Measurements from ENCODE around the gene ST6GALNAC5. TPM values are rescaled to one million over a fixed set of nuclear protein-coding genes. Genes with fewer than 3 reads are reported as not detected.

The ST6GALNAC5 gene
- total and polyA plus RNA-seq, 10 of the 15 experiments (the other 5 are each of a cell fraction or from before 2014, with no cell fraction given), result under 0.01 to 1.8 (median 0.07) TPM; not detected in 6

DNA sequence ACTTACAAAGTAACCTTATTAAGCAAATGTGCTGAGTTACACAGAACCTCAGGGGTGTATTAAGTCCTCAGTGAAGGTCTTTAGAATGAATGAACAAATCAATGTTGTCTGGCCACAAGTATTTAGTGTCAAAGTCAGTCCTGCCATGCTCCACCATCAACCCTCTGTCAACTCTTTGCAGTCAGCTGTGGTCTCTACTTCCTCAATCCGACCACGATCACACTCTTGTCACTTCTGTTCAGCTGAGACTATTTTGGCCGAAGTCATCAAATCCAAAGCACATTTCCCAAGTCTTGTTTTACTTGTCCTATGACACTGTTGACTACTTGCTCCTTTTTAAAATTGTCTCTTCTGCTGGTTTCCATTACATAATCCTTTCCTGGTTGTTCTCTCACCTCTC, 173.5 kb downstream of the ST6GALNAC5 start:
- intact Hi-C loops (cut with micrococcal nuclease; ENCODE audit: unreplicated experiment), result no loop called here
- Histone ChIP-seq H2AFZ (ENCODE audit: control insufficient read depth, low read depth, low read length) (no peak overlapping the region), H4K20me1 (ENCODE audit: control insufficient read depth, insufficient read depth) (no peaks in the 10 kb centered on the region), H3K36me3 (ENCODE audit: control insufficient read depth in 2 of 2, insufficient read depth in 2 of 2, low read length in 1 of 2) (no peaks in the 10 kb centered on the region), H3K9ac (ENCODE audit: control insufficient read depth, insufficient read depth, low read length) (no peak overlapping the region), H3K27ac (ENCODE audit: control insufficient read depth, insufficient read depth) (no peak overlapping the region), H3K4me1 (ENCODE audit: control insufficient read depth, insufficient read depth, low read length) (no peaks in the 10 kb centered on the region), H3K27me3 (replicated peaks in 1 of 2; ENCODE audit: control insufficient read depth in 2 of 2, insufficient read depth in 2 of 2, low read length in 1 of 2) (no peaks in the 10 kb centered on the region; a peak in 1 of 4 replicates), H3K4me2 (ENCODE audit: control insufficient read depth, insufficient read depth) (no peak overlapping the region), H3K9me3 (replicated peaks; ENCODE audit: control insufficient read depth, insufficient read depth, low read length) (no peaks in the 10 kb centered on the region), H3K4me3 (no peak overlapping the region), H3K79me2 (ENCODE audit: control insufficient read depth, insufficient read depth, low read length) (no peaks in the 10 kb centered on the region)
- in situ Hi-C loops (cut with MboI), result no loop called here
- TF ChIP-seq NFYA (IDR thresholded peaks at IDR 0.05; ENCODE audit: borderline replicate concordance, low read depth, low read length) (no peak), EP300 (IDR thresholded peaks at IDR 0.05; ENCODE audit: borderline replicate concordance in 1 of 2, control insufficient read depth in 1 of 2, low read depth in 2 of 2, low read length in 2 of 2) (no peak), MTA2 (IDR thresholded peaks at IDR 0.05; ENCODE audit: low read depth) (no peak), RFX5 (IDR thresholded peaks at IDR 0.05; ENCODE audit: low read depth, low read length) (no peak)
- no peak for FAIRE-seq
- 2% methylated on average over 3 of the region's 3 CpGs for WGBS (ENCODE audit: insufficient coverage, insufficient replicate concordance, low lambda C conversion rate, missing lambda C conversion rate)
- ATAC-seq, result no peak
- BruUV-seq (replicated peaks), result no TSS peak
- ChIA-PET POLR2A (no interaction called here), RAD21 (ENCODE audit: unreplicated experiment) (interaction anchor here (0.9 kb wide), 1 partner anchor 9 kb away, joined by 3 read pairs; no protein-coding TSS in a partner anchor), CTCF (interaction anchor here (1.0 kb wide), 1 partner anchor 10 kb away, joined by 3 read pairs; no protein-coding TSS in a partner anchor), SMC1A (ENCODE audit: uncharacterized antibody, unreplicated experiment) (interaction anchor here (0.9 to 1.0 kb wide), 2 partner anchors 8 to 709 kb away, joined by 3 to 4 read pairs; no protein-coding TSS in a partner anchor)
- DNase-seq (ENCODE audit: low read depth, low spot score), result no peak

DNA sequence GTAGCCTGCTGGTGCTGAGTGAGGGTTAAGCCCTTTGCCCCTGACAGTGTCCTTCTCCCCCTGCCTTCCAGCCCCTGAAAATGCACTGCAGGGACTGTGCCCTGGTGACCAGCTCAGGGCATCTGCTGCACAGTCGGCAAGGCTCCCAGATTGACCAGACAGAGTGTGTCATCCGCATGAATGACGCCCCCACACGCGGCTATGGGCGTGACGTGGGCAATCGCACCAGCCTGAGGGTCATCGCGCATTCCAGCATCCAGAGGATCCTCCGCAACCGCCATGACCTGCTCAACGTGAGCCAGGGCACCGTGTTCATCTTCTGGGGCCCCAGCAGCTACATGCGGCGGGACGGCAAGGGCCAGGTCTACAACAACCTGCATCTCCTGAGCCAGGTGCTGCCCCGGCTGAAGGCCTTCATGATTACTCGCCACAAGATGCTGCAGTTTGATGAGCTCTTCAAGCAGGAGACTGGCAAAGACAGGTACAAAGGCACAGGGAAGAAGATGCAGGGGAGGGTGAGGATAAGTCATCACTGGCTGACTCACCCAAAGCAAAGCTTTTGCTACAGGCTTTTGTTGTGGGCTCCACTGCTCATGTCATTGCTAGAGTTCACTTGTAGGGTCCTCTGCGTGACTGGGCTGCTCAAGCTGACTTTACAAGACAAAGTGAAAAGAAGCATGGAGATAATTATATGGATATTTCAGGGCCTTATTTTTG, 177.0 kb downstream of the ST6GALNAC5 start:
- H3K4me2 ChIP-seq (ENCODE audit: control insufficient read depth, insufficient read depth), result no peak overlapping the region
- H3K27ac ChIP-seq (ENCODE audit: control insufficient read depth, insufficient read depth), result no peak overlapping the region
- H3K9ac ChIP-seq (ENCODE audit: control insufficient read depth, insufficient read depth, low read length), result no peak overlapping the region
- ChIA-PET CTCF (interaction anchor here (2.2 kb wide), 1 partner anchor 18 kb away, joined by 4 read pairs; no protein-coding TSS in a partner anchor), SMC1A (ENCODE audit: uncharacterized antibody, unreplicated experiment) (interaction anchor here (1.7 to 2.0 kb wide), 2 partner anchors 13 to 96 kb away, joined by 4 to 7 read pairs; no protein-coding TSS in a partner anchor), POLR2A (no interaction called here), RAD21 (ENCODE audit: unreplicated experiment) (no interaction called here)
- ATAC-seq, result no peak
- BruUV-seq (replicated peaks), result no TSS peak
- in situ Hi-C loops (cut with MboI) (no loop called here), intact Hi-C loops (cut with micrococcal nuclease; ENCODE audit: unreplicated experiment) (no loop called here)
- H4K20me1 ChIP-seq (ENCODE audit: control insufficient read depth, insufficient read depth), result no peaks in the 10 kb centered on the region
- H2AFZ ChIP-seq (ENCODE audit: control insufficient read depth, low read depth, low read length), result no peak overlapping the region
- H3K9me3 ChIP-seq (replicated peaks; ENCODE audit: control insufficient read depth, insufficient read depth, low read length), result no peaks in the 10 kb centered on the region
- H3K36me3 ChIP-seq (ENCODE audit: control insufficient read depth in 2 of 2, insufficient read depth in 2 of 2, low read length in 1 of 2), result no peaks in the 10 kb centered on the region
- no peaks in the 10 kb centered on the region for H3K4me1 ChIP-seq (ENCODE audit: control insufficient read depth, insufficient read depth, low read length)
- no peaks in the 10 kb centered on the region for H3K79me2 ChIP-seq (ENCODE audit: control insufficient read depth, insufficient read depth, low read length)
- no peak for FAIRE-seq
- no peaks in the 10 kb centered on the region; a peak in 1 of 4 replicates for H3K27me3 ChIP-seq (replicated peaks in 1 of 2; ENCODE audit: control insufficient read depth in 2 of 2, insufficient read depth in 2 of 2, low read length in 1 of 2)
- H3K4me3 ChIP-seq, result no peak overlapping the region
- 36% methylated on average over 20 of the region's 20 CpGs for WGBS (ENCODE audit: insufficient coverage, insufficient replicate concordance, low lambda C conversion rate, missing lambda C conversion rate)
- no peak for DNase-seq (ENCODE audit: low read depth, low spot score)
- TF ChIP-seq, protein P1, sequence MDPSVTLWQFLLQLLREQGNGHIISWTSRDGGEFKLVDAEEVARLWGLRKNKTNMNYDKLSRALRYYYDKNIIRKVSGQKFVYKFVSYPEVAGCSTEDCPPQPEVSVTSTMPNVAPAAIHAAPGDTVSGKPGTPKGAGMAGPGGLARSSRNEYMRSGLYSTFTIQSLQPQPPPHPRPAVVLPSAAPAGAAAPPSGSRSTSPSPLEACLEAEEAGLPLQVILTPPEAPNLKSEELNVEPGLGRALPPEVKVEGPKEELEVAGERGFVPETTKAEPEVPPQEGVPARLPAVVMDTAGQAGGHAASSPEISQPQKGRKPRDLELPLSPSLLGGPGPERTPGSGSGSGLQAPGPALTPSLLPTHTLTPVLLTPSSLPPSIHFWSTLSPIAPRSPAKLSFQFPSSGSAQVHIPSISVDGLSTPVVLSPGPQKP (IDR thresholded peaks at IDR 0.05; ENCODE audit: low read depth, low read length), result no peak
- TF ChIP-seq, protein P2, sequence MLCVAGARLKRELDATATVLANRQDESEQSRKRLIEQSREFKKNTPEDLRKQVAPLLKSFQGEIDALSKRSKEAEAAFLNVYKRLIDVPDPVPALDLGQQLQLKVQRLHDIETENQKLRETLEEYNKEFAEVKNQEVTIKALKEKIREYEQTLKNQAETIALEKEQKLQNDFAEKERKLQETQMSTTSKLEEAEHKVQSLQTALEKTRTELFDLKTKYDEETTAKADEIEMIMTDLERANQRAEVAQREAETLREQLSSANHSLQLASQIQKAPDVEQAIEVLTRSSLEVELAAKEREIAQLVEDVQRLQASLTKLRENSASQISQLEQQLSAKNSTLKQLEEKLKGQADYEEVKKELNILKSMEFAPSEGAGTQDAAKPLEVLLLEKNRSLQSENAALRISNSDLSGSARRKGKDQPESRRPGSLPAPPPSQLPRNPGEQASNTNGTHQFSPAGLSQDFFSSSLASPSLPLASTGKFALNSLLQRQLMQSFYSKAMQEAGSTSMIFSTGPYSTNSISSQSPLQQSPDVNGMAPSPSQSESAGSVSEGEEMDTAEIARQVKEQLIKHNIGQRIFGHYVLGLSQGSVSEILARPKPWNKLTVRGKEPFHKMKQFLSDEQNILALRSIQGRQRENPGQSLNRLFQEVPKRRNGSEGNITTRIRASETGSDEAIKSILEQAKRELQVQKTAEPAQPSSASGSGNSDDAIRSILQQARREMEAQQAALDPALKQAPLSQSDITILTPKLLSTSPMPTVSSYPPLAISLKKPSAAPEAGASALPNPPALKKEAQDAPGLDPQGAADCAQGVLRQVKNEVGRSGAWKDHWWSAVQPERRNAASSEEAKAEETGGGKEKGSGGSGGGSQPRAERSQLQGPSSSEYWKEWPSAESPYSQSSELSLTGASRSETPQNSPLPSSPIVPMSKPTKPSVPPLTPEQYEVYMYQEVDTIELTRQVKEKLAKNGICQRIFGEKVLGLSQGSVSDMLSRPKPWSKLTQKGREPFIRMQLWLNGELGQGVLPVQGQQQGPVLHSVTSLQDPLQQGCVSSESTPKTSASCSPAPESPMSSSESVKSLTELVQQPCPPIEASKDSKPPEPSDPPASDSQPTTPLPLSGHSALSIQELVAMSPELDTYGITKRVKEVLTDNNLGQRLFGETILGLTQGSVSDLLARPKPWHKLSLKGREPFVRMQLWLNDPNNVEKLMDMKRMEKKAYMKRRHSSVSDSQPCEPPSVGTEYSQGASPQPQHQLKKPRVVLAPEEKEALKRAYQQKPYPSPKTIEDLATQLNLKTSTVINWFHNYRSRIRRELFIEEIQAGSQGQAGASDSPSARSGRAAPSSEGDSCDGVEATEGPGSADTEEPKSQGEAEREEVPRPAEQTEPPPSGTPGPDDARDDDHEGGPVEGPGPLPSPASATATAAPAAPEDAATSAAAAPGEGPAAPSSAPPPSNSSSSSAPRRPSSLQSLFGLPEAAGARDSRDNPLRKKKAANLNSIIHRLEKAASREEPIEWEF (IDR thresholded peaks at IDR 0.05; ENCODE audit: insufficient replicate concordance, low read depth, low read length), result no peak
